Measurements from ENCODE around the gene CBFA2T2.
A peak's percentile ranks its signal among the peaks of the same experiment; 100 is the strongest.
"Not testable (repeated sequence)": the region's sequence is repeated elsewhere in the genome, so short reads cannot be mapped to it uniquely, and the experiment has no call there.

The CBFA2T2 gene

DNA sequence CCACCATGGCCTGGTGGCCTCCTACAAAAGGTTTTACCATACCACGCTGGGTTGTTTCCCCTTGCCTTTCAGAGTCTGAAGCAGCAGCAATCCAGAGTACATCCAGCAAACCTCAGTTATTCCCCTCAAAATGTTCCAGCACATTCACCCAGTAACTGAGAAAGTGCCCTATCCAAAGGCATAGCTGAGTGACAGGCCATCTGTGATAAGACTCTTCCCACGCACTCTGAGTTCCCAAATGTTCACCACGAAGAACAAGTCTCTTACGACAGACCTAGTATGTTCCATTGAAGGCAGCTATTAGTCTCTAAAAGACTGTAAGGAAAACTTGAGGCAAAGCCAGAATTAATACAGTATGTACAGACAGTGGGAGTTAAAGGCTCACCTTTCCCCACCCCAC is 140.6 kb downstream of the CBFA2T2 start:
- no peak for DNase-seq

DNA sequence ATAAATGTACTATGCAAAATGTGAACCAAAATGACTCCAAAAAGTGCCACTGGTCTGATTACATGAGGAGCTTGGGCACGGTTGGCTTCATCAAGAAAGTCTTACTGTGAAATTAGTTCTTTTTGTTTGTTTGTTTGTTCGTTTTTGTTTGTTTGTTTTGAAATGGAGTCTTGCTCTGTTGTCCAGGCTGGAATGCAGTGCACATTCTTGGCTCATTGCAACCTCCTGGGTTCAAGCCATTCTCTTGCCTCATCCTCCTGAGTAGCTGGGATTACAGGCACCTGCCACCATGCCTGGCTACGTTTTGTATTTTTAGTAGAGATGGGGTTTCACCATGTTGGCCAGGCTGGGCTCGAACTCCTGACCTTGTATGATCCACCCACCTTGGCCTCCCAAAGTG is 142.0 kb downstream of the CBFA2T2 start:
- not testable (repeated sequence) for DNase-seq

DNA sequence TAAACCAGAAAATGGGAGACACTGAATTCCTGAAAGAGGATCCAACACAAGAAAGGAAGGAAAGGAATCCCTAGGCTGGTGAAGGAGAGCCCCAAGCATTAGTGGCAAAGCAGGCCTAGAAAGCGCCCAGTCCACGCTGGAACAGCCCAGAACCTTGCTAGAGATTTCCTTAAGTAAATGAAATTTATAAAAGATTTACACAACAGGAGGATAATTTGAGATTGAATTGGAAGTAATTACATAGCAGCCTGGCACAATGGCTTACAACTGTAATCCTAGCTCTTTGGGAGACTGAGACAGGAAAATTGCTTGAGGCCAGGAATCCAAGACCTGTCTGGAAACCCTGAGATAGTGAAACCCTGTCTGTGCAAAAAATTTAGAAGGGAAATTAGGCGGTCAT is 145.4 kb downstream of the CBFA2T2 start:
- no peak for DNase-seq

DNA sequence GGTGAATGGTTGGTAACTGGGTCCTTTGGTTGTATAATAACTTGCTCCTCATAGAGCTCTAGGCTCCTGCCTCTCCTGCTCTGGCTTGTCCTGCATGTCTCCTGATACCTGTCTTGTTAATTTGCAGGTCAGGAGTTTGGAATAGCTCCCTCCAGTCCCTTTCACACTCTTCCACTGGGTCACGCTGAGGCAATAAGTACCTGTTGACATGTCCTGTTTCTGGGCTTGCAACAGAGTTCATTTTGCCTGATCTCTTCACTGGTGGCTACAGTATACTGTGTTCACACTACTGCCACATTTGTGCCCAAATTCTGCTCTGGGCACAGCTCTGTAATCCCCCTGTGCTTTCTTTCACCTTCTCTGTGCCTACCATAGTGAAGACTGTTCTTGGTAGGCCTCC is 146.9 kb downstream of the CBFA2T2 start:
- DNase-seq, result no peak

DNA sequence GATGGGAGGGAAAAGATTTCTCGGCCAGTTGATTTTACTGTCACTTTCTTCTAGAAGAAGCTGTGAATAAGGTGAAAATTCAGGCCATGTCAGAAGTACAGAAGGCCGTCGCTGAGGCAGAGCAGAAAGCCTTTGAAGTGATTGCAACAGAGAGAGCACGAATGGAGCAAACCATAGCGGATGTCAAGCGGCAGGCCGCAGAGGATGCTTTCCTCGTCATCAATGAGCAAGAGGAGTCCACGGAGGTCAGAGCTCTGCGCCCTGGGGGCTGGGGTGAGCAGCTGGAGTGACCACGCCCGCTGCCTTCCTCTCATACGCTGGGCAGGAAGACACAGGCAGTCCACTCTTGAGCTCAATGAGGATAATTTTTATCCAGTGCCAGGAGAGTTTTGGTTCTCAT is 150.4 kb downstream of the CBFA2T2 start:
- no peak for DNase-seq

DNA sequence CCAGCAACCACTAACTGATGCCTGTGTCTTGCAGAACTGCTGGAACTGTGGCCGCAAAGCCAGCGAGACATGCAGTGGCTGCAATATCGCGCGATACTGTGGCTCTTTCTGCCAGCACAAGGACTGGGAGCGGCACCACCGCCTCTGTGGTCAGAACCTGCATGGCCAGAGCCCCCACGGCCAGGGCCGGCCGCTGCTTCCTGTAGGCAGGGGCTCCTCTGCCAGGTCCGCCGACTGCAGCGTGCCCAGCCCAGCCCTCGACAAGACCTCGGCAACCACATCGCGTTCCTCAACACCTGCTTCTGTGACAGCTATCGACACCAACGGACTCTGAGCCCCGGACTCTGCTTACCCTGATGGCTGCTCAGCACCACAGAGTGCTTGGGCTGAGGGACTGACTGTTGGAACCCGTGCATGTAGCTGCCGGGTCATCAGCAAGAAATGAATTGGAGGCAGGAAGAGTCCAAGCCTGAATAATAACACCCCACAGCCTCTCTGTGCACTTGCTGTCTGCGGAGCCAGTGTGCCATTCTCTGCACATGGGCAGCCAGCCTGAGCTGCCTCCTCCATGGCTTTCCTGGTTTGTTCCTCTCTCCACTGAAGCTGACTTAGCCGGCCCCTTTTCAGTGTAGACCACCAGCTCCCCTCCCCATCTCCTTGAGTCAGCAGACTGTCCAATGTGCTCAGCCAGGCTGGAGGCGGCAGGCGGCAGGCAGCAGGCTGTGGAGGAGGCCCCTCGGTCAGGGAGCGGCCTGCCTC is 154.6 kb downstream of the CBFA2T2 start:
- DNase-seq, result no peak

DNA sequence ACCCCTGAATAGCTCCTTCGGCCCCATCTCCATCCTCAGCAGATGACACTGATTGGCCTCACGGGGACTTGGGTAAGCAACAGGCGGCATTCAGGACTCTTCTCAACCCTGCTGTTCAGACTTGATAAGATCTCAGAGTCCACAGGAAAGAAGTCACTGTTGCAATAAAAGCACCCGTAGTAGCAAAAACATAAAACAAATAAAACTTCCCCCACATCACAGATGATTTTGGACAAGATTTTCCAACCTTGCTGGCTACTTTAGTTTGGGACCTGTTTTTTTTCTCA is 155.1 kb downstream of the CBFA2T2 start:
- no peak for DNase-seq

DNA sequence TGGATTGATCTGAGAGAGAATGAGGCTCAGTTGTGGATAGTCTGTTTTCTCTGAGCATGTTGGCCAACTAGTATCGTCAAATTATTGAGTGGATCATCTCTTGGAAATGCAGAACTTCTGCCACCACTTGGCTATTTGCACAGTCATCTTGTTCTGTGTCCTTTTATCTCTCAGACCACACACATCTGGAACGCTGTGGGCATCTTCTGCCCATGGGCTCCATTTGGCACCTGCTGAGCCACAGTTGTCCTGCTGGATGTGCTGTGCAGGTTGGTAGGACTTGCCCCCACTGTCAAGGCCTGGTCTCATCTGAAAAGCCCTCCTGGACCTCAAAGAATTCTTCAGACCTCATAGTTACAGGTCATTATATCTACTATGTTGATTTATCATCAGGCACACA is 155.5 kb downstream of the CBFA2T2 start:
- no peak for DNase-seq

DNA sequence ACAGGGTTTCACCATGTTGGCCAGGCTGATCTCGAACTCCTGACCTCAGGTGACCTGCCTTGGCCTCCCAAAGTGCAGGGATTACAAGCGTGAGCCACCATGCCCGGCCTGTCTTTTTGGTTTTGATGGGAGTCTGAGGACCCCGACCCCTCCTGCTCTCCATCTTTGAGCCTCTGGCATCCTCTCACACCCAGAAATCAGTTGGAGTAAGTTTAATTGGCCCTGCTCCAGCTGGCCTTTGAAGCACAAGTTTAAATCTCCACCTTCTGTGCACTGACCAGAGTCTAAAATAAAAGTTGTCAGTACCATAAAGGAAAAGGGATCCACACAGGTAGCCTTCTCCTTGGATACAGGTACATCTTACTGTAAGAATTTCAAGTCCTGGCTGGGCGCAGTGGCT is 156.3 kb downstream of the CBFA2T2 start:
- no peak for DNase-seq

DNA sequence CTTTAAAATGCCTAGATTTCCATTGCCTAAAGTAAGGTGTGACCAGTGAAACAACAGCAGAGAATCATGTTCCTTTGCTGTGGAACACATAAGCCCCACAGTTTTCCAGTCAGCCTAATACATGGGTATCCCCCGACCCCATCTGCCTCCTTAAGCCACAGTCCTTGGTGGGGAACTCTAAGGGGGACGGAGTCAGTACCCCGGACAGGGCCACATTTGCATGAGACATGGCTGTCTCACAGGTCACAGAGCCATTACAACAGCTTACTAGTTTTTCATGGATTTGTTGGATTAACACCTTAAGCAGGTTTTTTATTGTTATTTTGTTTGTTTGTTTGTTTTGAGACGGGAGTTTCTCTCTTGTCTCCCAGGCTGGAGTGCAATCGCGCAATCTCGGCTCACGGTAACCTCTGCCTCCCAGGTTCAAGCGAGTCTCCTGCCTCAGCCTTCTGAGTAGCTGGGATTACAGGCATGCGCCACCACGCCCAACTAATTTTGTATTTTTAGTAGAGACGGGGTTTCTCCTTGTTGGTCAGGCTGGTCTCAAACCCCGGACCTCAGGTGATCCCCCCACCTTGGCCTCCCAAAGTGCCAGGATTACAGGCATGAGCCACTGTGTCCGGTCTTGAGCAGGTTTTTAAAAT is 157.2 kb downstream of the CBFA2T2 start:
- not testable (repeated sequence) for DNase-seq

DNA sequence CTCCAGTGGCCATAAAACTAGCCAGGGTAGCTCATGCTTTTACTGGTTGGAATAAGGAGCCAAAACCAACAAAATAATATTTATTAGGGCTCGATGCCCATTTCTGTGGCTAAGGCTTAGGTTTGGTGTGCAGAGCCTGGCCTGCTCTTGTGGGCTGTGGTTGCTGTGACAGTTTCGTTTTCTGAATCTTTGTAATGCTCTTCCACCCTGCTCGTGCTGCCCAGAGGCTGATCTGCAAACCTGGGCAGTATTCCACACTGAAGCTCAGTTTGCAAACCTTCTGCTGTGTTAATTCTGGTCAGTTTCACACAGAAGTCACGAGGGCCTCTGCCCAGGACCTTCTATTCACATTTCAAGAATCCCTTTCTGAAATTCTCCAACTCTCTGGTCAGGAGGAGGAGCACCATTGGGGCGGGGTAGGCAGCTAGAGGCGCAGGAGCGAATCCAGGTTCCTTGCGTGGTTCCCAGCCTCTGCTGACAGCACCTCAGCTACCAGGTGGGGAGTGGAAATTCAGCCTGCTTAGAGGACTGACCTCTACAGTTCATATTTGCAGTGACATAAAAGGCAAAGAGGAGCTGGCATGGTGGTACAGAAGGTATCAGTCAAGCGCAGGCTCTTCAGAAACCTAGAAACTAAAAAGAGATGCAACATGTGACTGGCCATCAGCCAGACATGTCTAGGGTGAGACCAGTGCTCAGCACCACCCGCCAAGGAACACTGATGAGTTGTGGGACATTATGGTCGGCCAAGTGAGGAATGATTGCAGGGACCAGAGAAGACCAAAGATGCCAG is 157.9 kb downstream of the CBFA2T2 start:
- DNase-seq, result no peak

DNA sequence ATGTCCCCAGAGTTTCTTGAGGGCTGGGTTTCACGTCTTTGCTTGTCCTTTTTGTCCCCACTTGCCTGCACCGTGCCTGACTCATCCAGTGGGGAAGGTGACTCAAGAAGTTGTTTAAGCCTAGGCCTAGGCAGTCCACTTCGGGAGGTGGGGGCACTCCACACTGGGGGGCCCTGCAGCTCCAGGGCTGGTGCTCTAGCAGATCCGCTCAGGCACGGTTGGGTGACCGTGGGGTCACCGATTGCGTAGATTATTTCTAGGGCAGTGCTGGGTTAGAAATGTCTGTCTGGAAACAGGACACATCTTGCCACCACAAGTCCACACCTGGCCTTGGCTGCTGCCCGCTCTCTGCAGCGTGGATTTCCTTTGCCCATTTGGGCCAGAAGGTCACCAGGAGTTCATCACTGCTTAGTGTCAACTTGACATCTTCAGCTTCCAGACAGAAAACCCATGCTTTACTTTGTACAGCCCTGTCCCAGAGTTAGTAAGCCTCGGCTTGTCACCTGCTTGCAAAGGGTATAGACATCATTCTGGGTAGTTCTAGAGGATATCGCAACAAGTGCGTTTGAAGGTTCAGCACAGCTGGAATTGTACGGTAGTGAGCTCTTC is 158.6 kb downstream of the CBFA2T2 start:
- no peak for DNase-seq

DNA sequence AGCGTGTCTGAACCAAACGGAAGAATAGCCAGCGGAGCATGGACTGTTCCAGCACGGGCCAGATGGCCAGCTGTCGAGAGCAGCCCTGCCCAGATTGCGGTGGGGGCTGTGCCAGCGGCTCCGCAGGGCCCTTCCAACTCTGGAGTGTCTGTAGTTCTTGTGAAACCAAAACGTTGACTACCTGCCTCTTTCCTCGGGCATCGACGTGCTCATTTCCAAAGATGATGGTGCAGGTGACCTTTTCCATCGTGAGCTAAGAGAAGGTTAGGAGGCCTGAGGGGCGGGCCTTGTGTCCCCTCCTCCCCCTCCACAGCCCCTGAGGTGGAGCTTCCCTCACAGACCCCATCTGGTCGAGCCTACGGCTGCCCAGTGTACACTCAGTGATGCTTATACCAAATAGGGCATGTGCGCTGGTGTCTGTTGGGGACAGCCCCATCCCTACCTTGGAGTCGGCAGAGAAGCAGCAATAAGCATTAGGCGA is 159.3 kb downstream of the CBFA2T2 start:
- no peak for DNase-seq

DNA sequence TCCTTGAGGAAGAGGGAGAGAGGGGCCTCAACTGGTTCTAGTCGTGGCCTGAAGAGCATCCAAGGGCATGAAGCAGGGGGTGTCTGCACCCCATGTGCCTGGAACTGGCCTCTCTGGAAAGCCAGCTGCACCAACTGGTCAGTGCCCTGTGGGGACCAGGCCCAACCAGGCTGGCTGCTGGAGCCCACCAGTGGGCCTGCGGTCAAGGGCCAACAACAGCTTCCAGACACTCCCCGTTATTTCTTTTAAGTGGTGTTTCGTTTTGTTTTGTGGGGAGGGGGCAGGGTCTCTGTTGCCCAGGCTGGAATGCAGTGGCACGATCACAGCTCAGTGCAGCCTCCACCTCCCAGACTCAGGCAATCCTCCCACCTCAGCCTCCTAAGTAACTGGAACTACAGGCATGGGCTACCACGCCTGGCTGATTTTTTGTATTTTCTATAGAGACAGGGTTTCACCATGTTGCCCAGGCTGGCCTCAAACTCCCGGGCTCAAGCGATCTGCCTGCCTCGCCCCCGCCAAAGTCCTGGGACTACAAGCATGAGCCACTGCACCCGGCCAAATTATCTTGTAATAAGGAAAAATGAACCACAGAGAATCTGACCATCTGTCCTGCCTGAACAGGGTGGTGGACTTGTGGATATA is 160.3 kb downstream of the CBFA2T2 start:
- DNase-seq, result no peak

DNA sequence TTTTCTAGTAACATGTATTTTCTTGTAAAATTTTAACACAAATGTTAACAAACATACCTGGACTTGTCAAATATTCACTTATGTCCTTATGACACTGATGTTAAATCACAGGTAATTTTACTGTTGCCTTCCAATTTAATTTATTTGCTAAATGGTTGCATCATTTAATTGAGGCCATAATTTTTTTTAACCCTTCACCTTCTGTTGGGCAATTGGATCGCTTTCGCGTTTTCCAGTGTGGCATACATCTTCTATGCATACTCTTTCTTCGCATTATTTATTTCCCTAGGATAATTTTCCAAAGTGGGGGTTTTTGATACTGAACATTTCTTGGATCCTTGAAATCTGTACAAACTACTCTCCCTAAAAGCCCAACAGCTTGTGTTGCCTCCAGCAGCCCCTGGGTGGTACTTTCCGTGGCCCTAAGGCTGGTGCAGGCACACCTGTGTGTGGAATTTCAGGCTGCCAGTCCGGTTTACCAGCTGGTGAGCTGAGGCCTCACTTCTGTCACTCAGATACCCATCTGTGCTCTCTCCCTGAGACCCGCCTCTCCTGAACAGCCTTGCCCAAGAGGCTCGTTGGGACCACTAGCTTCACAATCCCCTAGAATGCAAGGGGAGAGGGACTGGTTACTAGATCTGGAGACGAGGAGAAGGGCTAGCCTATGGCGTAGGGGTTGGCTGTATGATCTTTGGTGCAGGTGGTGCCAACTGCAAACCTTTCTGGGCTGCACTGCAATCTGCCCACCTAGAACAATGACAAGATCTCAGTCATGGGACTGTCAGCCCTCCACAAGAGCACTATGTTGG is 161.1 kb downstream of the CBFA2T2 start:
- no peak for DNase-seq

DNA sequence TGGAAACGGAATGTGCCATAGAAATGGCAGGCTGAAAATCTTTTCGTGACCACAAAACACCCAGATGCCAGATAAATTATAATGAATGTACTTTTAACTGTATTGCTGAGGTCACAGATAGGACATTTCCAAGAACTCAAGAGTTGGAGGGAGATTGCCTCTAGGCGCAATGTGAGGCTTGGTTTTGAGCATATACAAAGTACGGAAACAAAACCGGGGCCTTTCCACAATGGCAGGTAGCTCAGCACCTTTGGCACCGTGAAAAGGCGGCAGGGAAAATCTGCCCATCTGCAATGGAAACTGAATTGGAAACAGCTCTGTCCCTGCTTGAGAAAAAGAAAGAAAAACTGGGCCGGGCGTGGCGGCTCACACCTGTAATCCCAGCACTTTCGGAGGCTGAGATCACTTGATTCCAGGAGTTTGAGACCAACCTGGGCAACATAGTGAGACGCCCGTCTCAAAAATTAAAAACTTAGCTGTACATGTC is 161.7 kb downstream of the CBFA2T2 start:
- DNase-seq, result no peak

DNA sequence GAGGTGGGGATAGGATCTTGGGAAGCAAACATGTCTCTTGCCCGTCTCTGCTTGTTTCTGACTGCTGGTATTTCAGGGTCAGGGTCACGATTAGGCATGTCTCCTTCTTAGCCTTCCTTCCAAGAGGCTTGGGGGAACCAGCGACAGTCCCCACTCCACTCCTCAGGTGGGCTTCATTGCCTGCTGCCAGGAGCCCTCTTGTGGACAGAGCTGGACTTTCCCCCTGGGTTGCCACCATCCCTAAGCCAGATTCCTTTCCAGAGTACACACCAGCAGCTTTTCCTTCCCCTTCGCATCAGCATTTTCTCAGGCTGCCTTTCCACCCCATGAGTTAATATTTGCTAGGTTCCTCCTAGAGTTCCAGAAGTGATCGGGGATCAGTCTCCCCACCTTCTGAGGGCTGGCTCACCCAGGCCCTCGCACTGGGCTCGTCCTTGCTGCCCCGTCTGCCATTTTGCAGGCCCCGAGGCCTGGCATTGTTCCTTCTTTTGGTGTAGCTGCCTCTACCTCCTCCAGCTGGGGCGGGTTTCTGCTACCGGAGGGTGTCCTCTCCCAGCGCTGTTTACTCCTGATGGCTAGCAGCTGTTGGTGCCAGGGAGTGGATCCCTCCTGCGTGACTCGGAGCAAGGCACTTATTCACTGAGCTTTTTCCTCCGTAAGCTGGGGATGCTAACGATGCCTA is 163.5 kb downstream of the CBFA2T2 start:
- DNase-seq, result peak; percentile 51

DNA sequence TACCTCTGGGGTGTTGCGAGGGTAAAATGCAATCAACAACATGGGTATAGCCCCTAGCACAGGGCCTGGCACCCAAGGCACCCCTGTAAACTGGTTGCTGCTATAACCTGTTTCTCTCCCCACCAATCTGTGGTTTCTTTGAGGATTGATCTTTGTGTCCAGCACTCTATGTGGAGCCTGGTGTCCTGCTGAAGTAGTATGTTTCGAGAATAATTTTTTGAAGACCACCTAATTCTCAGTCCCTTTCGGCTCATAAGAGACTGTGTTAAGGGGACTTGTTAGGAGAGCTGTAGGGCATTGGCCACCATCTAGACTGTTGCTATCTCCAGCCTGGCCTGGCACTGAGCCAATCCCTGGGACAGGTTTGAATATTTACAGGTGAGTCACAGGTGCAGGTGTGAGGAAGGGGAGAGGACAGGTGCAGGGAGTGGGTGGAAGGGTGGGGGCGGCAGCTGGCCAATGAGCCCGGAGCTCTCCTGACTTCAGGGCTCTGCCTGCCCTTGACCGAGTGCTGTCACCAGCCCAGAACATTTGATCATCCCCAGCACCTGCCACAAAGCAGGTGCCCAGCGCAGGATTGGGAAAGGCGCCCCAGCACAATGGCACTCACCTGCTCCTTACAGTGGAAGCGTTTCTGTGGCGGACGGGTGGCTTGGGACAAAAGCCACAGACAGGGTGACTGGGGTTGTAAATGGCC is 164.2 kb downstream of the CBFA2T2 start:
- DNase-seq, result no peak

DNA sequence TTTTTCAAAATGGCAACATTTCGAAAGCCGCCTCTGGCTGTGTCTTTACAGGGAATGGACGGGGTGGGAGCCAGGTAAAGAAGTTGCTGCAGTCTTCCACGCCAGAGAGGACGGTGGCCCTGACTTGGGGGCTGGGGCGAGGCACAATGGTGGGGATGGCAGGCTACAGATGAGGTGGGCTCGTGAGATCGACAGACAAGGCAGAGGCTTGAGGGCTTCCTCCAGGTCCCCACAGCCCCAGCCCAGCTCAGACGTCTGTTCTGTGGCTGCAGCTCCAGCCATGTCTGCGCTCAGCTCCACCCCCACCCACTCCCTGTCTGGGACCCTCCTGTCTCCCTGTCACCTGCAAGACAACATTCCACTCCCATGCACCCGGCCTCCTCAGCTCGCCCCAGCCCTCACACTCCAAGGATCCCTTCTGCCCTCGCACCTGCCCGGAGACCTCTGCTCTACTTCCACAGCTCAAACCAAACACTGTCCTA is 164.8 kb downstream of the CBFA2T2 start:
- no peak for DNase-seq

DNA sequence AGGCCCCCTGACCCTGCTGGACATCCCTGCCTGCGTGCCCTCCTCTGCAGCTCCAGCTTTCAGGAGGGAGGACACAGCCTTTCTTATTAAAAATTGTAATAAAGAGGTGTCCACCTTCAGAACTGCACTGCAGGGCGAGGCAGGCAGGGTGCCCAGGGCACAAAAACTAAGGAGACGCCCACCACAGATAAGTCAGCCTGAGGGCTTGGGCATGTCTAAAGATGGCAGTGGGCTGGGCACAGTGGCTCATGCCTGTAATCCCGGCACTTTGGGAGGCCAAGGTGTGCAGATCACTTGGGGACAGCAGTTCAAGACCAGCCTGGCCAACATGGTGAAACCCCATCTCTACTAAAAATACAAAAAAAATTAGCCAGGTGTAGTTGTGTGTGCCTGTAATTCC is 165.3 kb downstream of the CBFA2T2 start:
- DNase-seq, result no peak

Measured in activated T-cell treated with anti-CD3 and anti-CD28 coated beads, Interleukin-2, amount 50 U/mL, for 1 hour (primary cell).